Upper lobe of left lung (tissue), 4 donors: ENCODE data around the gene MYH9.

Source experiments
- CTCF ChIP-seq, 6 experiments: fragments of 450-650 bp in 4 of 6; fragments of 200-600 bp in 2 of 6; sonication (generic) in 2 of 6; IDR thresholded peaks; one replicate each; pipeline ENCODE4 v1.5.1; 2016 to 2019; ENCODE audit warnings: antibody characterized with exemption in 6 of 6
- EP300 ChIP-seq, 4 donors: sonication (generic); formaldehyde crosslinking; IDR thresholded peaks; one replicate each; pipeline ENCODE4 v1.5.1; 2017; ENCODE audit warnings: antibody characterized with exemption in 4 of 4, control low read depth in 2 of 4
- POLR2A ChIP-seq, 4 donors: fragments of 450-650 bp; IDR thresholded peaks; one replicate each; pipeline ENCODE4 v1.5.1; 2016 to 2017; ENCODE audit warnings: antibody characterized with exemption in 4 of 4, mild to moderate bottlenecking in 2 of 4
- POLR2AphosphoS5 ChIP-seq, 2 donors: sonication (generic); formaldehyde crosslinking; IDR thresholded peaks; one replicate each; pipeline ENCODE4 v1.5.1; 2017; ENCODE audit warnings: antibody characterized with exemption in 2 of 2

- TF ChIP-seq CTCF (IDR thresholded peaks at IDR 0.05), result no peak
- no peak for TF ChIP-seq POLR2A (IDR thresholded peaks at IDR 0.05)
- TF ChIP-seq POLR2AphosphoS5 (IDR thresholded peaks at IDR 0.05), result no peak
- TF ChIP-seq EP300 (IDR thresholded peaks at IDR 0.05), result no peak
Measured at GRCh38 chr22:36413022-36413775, 25.4 kb upstream of the MYH9 start.
